CD4-positive, alpha-beta memory T cell (primary cell): Measurements from ENCODE around the gene NEURL3. TPM values are rescaled to one million over a fixed set of nuclear protein-coding genes. Genes with fewer than 3 reads are reported as not detected.
A peak's percentile ranks its signal among the peaks of the same experiment; 100 is the strongest.

ENCODE experiments used
- CTCF ChIA-PET: fragments of 350-600 bp; sonication (Branson Sonifier 250); formaldehyde crosslinking; loops from one replicate; lab custom pipeline; 2021; ENCODE audit warnings: inconsistent platforms; ENCODE audit not compliant: partially characterized antibody; lab: Charles Lee
- POLR2A ChIA-PET: fragments of 350-600 bp; sonication (Branson Sonifier 250); formaldehyde crosslinking; loops from one replicate; lab custom pipeline; 2021; ENCODE audit not compliant: partially characterized antibody; lab: Charles Lee
- DNase-seq, 5 donors: peaks; one replicate each; pipeline versions ENCODE4 v3.0.0 to v3.0.0-alpha.2; 2020 to 2022; ENCODE audit warnings: mixed read lengths in 1 of 5
- H3K27ac ChIP-seq: one replicate; pipeline ENCODE4 v1.7.0; 2013; ENCODE audit warnings: low read depth, low read length
- H3K27me3 ChIP-seq: 2 replicates; pipeline ENCODE4 v1.7.0; 2013; ENCODE audit warnings: mild to moderate bottlenecking, low read length, moderate library complexity; ENCODE audit not compliant: insufficient read depth
- H3K36me3 ChIP-seq: 2 replicates; pipeline ENCODE4 v1.7.0; 2013; ENCODE audit warnings: mild to moderate bottlenecking, low read length, moderate library complexity; ENCODE audit not compliant: insufficient read depth
- H3K4me1 ChIP-seq: 2 replicates; pipeline ENCODE4 v1.7.0; 2013; ENCODE audit warnings: mild to moderate bottlenecking, low read length, moderate library complexity; ENCODE audit not compliant: insufficient read depth
- H3K4me3 ChIP-seq, 2 donors: one replicate each; pipeline ENCODE4 v1.7.0; 2013; ENCODE audit warnings: low read length in 2 of 2, mild to moderate bottlenecking in 1 of 2
- H3K9me3 ChIP-seq, 2 donors: one replicate each; pipeline ENCODE4 v1.7.0; 2013; ENCODE audit warnings: low read length in 2 of 2, control low read depth in 1 of 2; ENCODE audit not compliant: control insufficient read depth in 1 of 2
- H3K27ac Mint-ChIP-seq, 7 donors: one replicate each; pipeline ENCODE4 v1.8.0; 2020 to 2021; ENCODE audit warnings: mixed read lengths in 7 of 7, mild to moderate bottlenecking in 6 of 7, inconsistent platforms in 3 of 7, moderate library complexity in 3 of 7
- H3K27me3 Mint-ChIP-seq, 2 donors: one replicate each; pipeline ENCODE4 v1.8.0; 2020 to 2021; ENCODE audit warnings: mixed read lengths in 2 of 2
- H3K36me3 Mint-ChIP-seq, 2 donors: one replicate each; pipeline ENCODE4 v1.8.0; 2020 to 2021; ENCODE audit warnings: mixed read lengths in 2 of 2, inconsistent platforms in 1 of 2, mild to moderate bottlenecking in 1 of 2
- H3K4me1 Mint-ChIP-seq, 4 donors: one replicate each; pipeline ENCODE4 v1.8.0; 2020 to 2021; ENCODE audit warnings: mixed read lengths in 4 of 4, mild to moderate bottlenecking in 1 of 4
- H3K4me3 Mint-ChIP-seq, 8 donors: one replicate each; pipeline ENCODE4 v1.8.0; 2020 to 2021; ENCODE audit warnings: mixed read lengths in 8 of 8, mild to moderate bottlenecking in 7 of 8, moderate library complexity in 6 of 8, inconsistent platforms in 3 of 8
- H3K9me3 Mint-ChIP-seq, 8 donors: one replicate each; pipeline ENCODE4 v1.8.0; 2020 to 2021; ENCODE audit warnings: mixed read lengths in 8 of 8, mild to moderate bottlenecking in 5 of 8, inconsistent platforms in 3 of 8, moderate library complexity in 1 of 8
- intact Hi-C: fragments of 100-400 bp; cut with micrococcal nuclease; formaldehyde crosslinking; loops from one replicate; pipeline ENCODE4 v1.15.1; 2023
- polyA plus RNA-seq, 2 donors: library from polyadenylated mRNA; unstranded; fragments of 300-500 nt; fragmentation: Illumina TruSeq; gene quantifications; one replicate each; pipeline ENCODE4 v1.2.3, GENCODE V29; 2021
- total RNA-seq, 2 experiments: library from RNA; stranded (reverse); gene quantifications; one replicate each; pipeline ENCODE4 v1.2.3, GENCODE V29; 2021

The NEURL3 gene
- total and polyA plus RNA-seq, 4 experiments from 2014 or later: 0.22 TPM; not detected in 3

GRCh38 chr2:96509114-96509846, 4.1 kb upstream of the NEURL3 start:
- Mint-ChIP-seq H3K36me3 (no peaks in the 10 kb centered on the region), H3K9me3 (no peaks in the 10 kb centered on the region), H3K4me3 (peak overlapping the region in 4 of 8 donors; percentile 7 to 46 (median 20)), H3K27ac (peak overlapping the region in 2 of 7 donors; percentile 9 to 66), H3K4me1 (peaks cover 4 to 23% (median 13%) of the 10 kb centered on the region in 4 donors), H3K27me3 (peaks cover 1 to 12% of the 10 kb centered on the region in 2 donors)
- Histone ChIP-seq H3K9me3 (no peaks in the 10 kb centered on the region), H3K4me3 (no peak overlapping the region), H3K4me1 (peaks cover 10% of the 10 kb centered on the region), H3K27me3 (no peaks in the 10 kb centered on the region), H3K36me3 (no peaks in the 10 kb centered on the region), H3K27ac (no peak overlapping the region)
- intact Hi-C loops: loop anchor here (2.0 to 10.0 kb wide), 2 partner anchors 244 to 364 kb away; partner anchors contain the start of genes CIAO1, DUSP2 and TMEM127
- DNase-seq: peak in 3 of 5 donors; percentile 21 to 45 (median 26)
- ChIA-PET POLR2A (interaction anchor here (0.6 to 5.6 kb wide), 3 partner anchors 17 to 146 kb away, joined by 3 to 32 read pairs (median 6); no protein-coding TSS in a partner anchor), CTCF (interaction anchor here (0.6 to 9.6 kb wide), 22 partner anchors 16 to 370 kb away, joined by 3 to 97 read pairs (median 4); no protein-coding TSS in a partner anchor)

DNA sequence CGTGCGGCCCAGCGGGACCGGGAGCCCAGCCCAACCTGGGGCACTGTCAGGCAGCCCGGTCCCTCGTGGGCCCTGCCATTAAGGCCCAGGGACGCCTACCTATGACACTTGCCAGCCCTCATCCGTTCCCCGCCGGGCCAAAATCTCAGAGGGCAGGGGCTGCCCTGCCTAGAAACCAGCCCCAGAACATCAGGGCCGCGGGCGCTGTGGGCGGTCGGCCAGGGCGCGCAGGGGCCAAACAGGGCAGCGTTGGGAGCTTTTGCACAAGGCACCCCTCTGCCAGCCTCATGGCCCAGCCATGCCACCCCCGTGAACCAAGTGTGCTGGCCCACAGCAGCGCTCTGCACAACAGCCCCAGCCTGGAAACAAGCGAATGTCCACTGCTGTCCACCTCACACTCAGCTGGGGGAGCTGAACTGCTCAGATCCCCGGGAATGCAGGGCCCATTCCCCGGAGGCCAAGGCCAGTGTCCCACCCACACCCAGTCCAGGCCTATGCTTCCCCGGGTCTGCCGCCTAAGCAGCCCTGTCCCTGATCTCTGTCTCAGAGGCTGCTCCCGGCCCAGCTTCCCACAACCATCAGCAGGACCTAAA, 3.5 kb upstream of the NEURL3 start:
- no peaks in the 10 kb centered on the region for H3K9me3 Mint-ChIP-seq
- no peaks in the 10 kb centered on the region for H3K27me3 ChIP-seq
- peaks cover 4 to 23% (median 13%) of the 10 kb centered on the region in 4 donors for H3K4me1 Mint-ChIP-seq
- H3K4me3 Mint-ChIP-seq: peak overlapping the region in 3 of 8 donors; percentile 7 to 26 (median 14)
- H3K27me3 Mint-ChIP-seq: peaks cover 1 to 12% of the 10 kb centered on the region in 2 donors
- intact Hi-C loops: loop anchor here (1.0 to 10.0 kb wide), 8 partner anchors 29 to 364 kb away; partner anchors contain the start of genes CIAO1, DUSP2, SNRNP200 and TMEM127
- no peaks in the 10 kb centered on the region for H3K36me3 ChIP-seq
- peaks cover 10% of the 10 kb centered on the region for H3K4me1 ChIP-seq
- no peaks in the 10 kb centered on the region for H3K9me3 ChIP-seq
- CTCF ChIA-PET: interaction anchor here (0.6 to 9.6 kb wide), 14 partner anchors 16 to 370 kb away, joined by 3 to 97 read pairs (median 4); no protein-coding TSS in a partner anchor
- POLR2A ChIA-PET: interaction anchor here (0.6 to 5.6 kb wide), 5 partner anchors 18 to 164 kb away, joined by 3 to 32 read pairs (median 3); no protein-coding TSS in a partner anchor
- H3K27ac ChIP-seq: no peak overlapping the region
- H3K36me3 Mint-ChIP-seq: no peaks in the 10 kb centered on the region
- DNase-seq: no peak
- peak overlapping the region in 1 of 7 donors; percentile 61 for H3K27ac Mint-ChIP-seq
- H3K4me3 ChIP-seq: no peak overlapping the region

DNA sequence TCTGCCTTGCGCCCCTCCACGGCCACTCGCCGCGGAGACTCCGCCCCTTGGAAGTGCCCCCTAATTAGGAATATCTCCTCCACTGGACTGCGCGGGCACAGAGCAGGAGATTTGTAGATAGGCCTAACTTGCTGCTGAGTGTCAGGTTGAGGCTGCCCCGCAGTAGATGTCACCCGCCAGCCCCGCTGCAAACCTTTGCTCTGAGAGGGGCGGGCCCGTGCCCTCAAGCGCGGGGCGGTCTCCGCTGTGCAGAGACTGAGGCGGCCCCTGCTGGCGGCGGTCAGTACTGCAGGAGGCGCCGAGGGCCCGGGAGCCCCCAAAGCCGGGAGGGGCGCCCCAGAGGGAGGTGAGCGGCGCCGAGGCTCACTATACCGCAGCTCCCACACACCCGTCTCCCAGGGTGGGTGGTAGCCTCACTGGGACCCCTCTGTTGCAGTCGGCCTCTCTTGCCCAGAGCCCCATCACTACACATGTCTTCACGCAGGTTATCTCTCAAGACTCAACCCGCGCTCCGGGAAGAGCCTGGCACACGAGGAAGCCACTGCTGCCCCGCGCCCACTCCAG, 2.9 kb upstream of the NEURL3 start:
- peaks cover 10% of the 10 kb centered on the region for H3K4me1 ChIP-seq
- peak; percentile 83 to 90 (median 85) for DNase-seq
- intact Hi-C loops: loop anchor here (1.0 to 10.0 kb wide), 8 partner anchors 29 to 363 kb away; partner anchors contain the start of genes CIAO1, DUSP2, SNRNP200 and TMEM127
- H3K27me3 Mint-ChIP-seq: peaks cover 1 to 12% of the 10 kb centered on the region in 2 donors
- peak overlapping the region; percentile 51 to 85 (median 78) for H3K4me3 Mint-ChIP-seq
- H3K27ac Mint-ChIP-seq: peak overlapping the region in 4 of 7 donors; percentile 21 to 75 (median 60)
- ChIA-PET POLR2A (interaction anchor here (0.7 to 5.6 kb wide), 4 partner anchors 18 to 164 kb away, joined by 3 to 32 read pairs (median 4); no protein-coding TSS in a partner anchor), CTCF (interaction anchor here (0.8 to 9.6 kb wide), 12 partner anchors 12 to 369 kb away, joined by 3 to 97 read pairs (median 5); no protein-coding TSS in a partner anchor)
- no peaks in the 10 kb centered on the region for H3K36me3 Mint-ChIP-seq
- no peak overlapping the region for H3K27ac ChIP-seq
- no peaks in the 10 kb centered on the region for H3K9me3 ChIP-seq
- no peaks in the 10 kb centered on the region for H3K9me3 Mint-ChIP-seq
- no peaks in the 10 kb centered on the region for H3K36me3 ChIP-seq
- H3K27me3 ChIP-seq: no peaks in the 10 kb centered on the region
- peak overlapping the region in 1 of 2 donors; percentile 38 for H3K4me3 ChIP-seq
- peaks cover 4 to 23% (median 13%) of the 10 kb centered on the region in 4 donors for H3K4me1 Mint-ChIP-seq

DNA sequence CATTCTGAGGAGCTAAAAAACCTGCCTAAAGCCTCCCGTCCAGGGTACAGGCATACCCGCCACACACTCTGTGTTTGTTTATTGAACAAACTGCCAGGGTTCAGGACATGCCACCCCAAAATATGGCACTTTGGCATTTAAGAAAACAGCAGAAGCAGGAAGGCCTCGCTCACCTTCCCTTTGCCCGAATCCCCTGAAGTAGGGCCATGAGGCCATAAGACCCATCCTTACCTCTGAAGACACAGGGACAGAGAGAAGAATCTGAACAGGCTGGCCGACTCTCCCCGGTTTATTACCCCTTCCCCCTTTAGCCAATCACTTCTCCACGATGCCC, 1.7 kb upstream of the NEURL3 start:
- no peak for DNase-seq
- H3K4me3 Mint-ChIP-seq: peak overlapping the region in 1 of 8 donors; percentile 45
- H3K27ac Mint-ChIP-seq: peak overlapping the region in 2 of 7 donors; percentile 16 to 59
- H3K27me3 ChIP-seq: no peaks in the 10 kb centered on the region
- H3K36me3 Mint-ChIP-seq: no peaks in the 10 kb centered on the region
- intact Hi-C loops: loop anchor here (10.0 kb wide), 1 partner anchor 242 kb away; the partner anchor contains the start of genes CIAO1 and TMEM127
- H3K4me1 ChIP-seq: peaks cover 16% of the 10 kb centered on the region
- H3K9me3 Mint-ChIP-seq: no peaks in the 10 kb centered on the region
- H3K36me3 ChIP-seq: no peaks in the 10 kb centered on the region
- peaks cover 6 to 28% (median 16%) of the 10 kb centered on the region in 4 donors for H3K4me1 Mint-ChIP-seq
- ChIA-PET POLR2A (interaction anchor here (1.9 to 5.6 kb wide), 2 partner anchors 31 to 100 kb away, joined by 5 to 32 read pairs; no protein-coding TSS in a partner anchor), CTCF (interaction anchor here (0.8 to 9.6 kb wide), 4 partner anchors 11 to 204 kb away, joined by 4 to 97 read pairs (median 5); no protein-coding TSS in a partner anchor)
- H3K27ac ChIP-seq: no peak overlapping the region
- H3K27me3 Mint-ChIP-seq: peaks cover 1 to 12% of the 10 kb centered on the region in 2 donors
- H3K9me3 ChIP-seq: no peaks in the 10 kb centered on the region
- no peak overlapping the region for H3K4me3 ChIP-seq

DNA sequence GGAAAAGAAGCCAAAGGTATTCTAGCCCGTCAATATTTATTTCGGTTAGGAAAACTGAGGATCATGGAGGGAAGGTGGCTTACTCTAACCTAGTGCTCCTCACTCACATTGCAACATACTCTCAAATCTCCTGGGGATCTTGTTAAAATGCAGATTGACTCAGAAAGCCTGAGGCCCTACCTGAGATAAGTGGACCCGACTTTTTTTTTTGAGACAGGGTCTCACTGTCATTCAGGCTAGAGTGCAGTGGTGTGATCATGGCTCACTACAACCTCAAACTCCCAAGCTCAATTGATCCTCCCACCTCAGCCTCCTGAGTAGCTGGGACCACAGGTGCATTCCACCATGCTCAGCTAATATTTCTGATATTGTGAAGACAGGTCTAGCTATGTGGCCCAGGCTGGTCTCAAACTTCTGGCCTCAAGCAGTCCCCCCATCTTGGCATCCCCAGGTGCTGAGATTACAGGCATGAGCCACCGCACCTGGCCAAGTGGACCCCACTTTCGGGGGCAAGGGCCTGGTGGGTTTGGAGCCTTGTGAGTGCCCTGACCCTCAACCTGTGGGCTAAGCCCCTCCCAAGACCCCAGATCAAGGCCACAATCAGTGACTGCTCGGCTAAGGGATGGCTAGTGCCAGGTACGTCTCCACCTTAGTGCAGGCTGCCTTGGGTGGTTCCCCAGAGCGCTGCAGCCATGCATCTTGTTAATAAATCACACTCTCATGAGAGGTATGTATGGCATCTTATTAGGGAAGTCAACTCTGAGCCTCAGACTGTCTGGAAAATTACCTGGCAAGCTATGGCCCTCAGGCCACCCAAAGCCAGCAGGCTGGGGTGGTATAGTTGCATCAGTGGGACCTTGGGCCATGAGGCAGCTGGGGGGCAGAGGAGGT, 1.1 kb upstream of the NEURL3 start:
- Mint-ChIP-seq H3K4me3 (peak overlapping the region in 1 of 8 donors; percentile 21), H3K4me1 (peaks cover 10 to 34% (median 21%) of the 10 kb centered on the region in 4 donors), H3K36me3 (no peaks in the 10 kb centered on the region), H3K27me3 (peaks cover 1 to 12% of the 10 kb centered on the region in 2 donors), H3K9me3 (no peaks in the 10 kb centered on the region), H3K27ac (no peak overlapping the region)
- intact Hi-C loops: loop anchor here (10.0 kb wide), 1 partner anchor 241 kb away; the partner anchor contains the start of genes CIAO1 and TMEM127
- CTCF ChIA-PET: interaction anchor here (0.8 to 9.6 kb wide), 8 partner anchors 11 to 203 kb away, joined by 3 to 97 read pairs (median 4); no protein-coding TSS in a partner anchor
- H3K4me3 ChIP-seq: no peak overlapping the region
- POLR2A ChIA-PET: interaction anchor here (1.9 to 5.6 kb wide), 2 partner anchors 32 to 100 kb away, joined by 5 to 32 read pairs; no protein-coding TSS in a partner anchor
- no peaks in the 10 kb centered on the region for H3K27me3 ChIP-seq
- no peak overlapping the region for H3K27ac ChIP-seq
- H3K36me3 ChIP-seq: no peaks in the 10 kb centered on the region
- peaks cover 22% of the 10 kb centered on the region for H3K4me1 ChIP-seq
- DNase-seq: no peak
- H3K9me3 ChIP-seq: no peaks in the 10 kb centered on the region
